LNCaP clone FGC (cell line): ENCODE data around the gene S1PR1.
"Not testable (repeated sequence)": the region's sequence is repeated elsewhere in the genome, so short reads cannot be mapped to it uniquely, and the experiment has no call there.

Experiments
- DNase-seq: peaks from one replicate; pipeline ENCODE4 v3.0.0-alpha.2; 2011; ENCODE audit warnings: low read depth
- H3K4me3 ChIP-seq: 2 replicates; pipeline ENCODE4 v1.5.1; 2011; ENCODE audit warnings: mild to moderate bottlenecking, low read depth, low read length, control low read depth
- CTCF ChIP-seq: IDR thresholded peaks from 2 replicates; pipeline ENCODE4 v1.5.1; 2012; ENCODE audit warnings: mild to moderate bottlenecking; ENCODE audit not compliant: control insufficient read depth, insufficient read depth; ENCODE audit errors: extremely low read depth

Gene S1PR1

GRCh38 chr1:101194746-101195145, 42.1 kb upstream of the S1PR1 start:
- TF ChIP-seq CTCF, result no peak
- H3K4me3 ChIP-seq, result no peak overlapping the region
- DNase-seq, result no peak

- H3K4me3 ChIP-seq, result no peak overlapping the region
- DNase-seq, result no peak
- no peak for TF ChIP-seq CTCF
Measured at GRCh38 chr1:101196668-101197067, 40.2 kb upstream of the S1PR1 start.

GRCh38 chr1:101198842-101199636, 37.8 kb upstream of the S1PR1 start:
- no peak for TF ChIP-seq CTCF
- H3K4me3 ChIP-seq, result no peak overlapping the region
- DNase-seq, result no peak

GRCh38 chr1:101199637-101199982, 37.2 kb upstream of the S1PR1 start:
- DNase-seq, result no peak
- TF ChIP-seq CTCF, result no peak
- no peak overlapping the region for H3K4me3 ChIP-seq

GRCh38 chr1:101200513-101200912, 36.3 kb upstream of the S1PR1 start:
- TF ChIP-seq CTCF, result no peak
- no peak for DNase-seq
- H3K4me3 ChIP-seq, result no peak overlapping the region

GRCh38 chr1:101203820-101204540, 32.8 kb upstream of the S1PR1 start:
- no peak for DNase-seq
- H3K4me3 ChIP-seq, result no peak overlapping the region
- no peak for TF ChIP-seq CTCF

GRCh38 chr1:101205457-101205856, 31.4 kb upstream of the S1PR1 start:
- no peak overlapping the region for H3K4me3 ChIP-seq
- no peak for DNase-seq
- TF ChIP-seq CTCF, result no peak

- DNase-seq, H3K4me3 ChIP-seq: not testable (repeated sequence)
Measured at GRCh38 chr1:101206139-101206538, 30.7 kb upstream of the S1PR1 start.

GRCh38 chr1:101207271-101207670, 29.5 kb upstream of the S1PR1 start:
- DNase-seq, result not testable (repeated sequence)

More at GRCh38 chr1:101207271-101207670, 29.5 kb upstream of the S1PR1 start:
- not testable (repeated sequence) for H3K4me3 ChIP-seq
